GM20431 (cell line): Measurements from ENCODE around the gene METRN.
"Not testable (repeated sequence)": the region's sequence is repeated elsewhere in the genome, so short reads cannot be mapped to it uniquely, and the experiment has no call there.

ENCODE experiments used
- in situ Hi-C: fragments of 300-500 bp; cut with MseI, MboI; formaldehyde crosslinking; loops from one replicate; pipeline ENCODE4 v1.15.0; 2020; ENCODE audit warnings: low sequenced_read_pairs; ENCODE audit not compliant: unreplicated experiment

Gene METRN

DNA sequence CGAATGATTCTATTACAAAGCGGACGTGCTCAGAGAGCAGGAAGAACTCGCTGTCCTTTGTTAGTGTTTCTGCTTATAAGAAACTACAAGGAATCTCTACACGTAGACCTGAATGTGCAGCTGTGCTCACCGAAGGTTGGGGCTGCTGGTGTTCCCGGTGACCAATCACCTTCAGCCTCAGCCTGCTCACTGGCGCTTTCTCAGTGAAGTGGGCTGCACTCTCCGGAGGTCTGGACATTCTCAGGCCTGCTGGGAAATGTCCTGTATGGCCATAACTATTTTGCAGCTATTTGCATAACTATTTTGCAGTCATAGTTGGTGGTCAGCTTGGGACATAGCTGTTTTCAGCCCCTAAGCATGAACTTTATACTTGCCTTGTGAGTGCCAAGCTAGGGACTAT is 35.6 kb downstream of the METRN start:
- in situ Hi-C loops, result no loop called here

DNA sequence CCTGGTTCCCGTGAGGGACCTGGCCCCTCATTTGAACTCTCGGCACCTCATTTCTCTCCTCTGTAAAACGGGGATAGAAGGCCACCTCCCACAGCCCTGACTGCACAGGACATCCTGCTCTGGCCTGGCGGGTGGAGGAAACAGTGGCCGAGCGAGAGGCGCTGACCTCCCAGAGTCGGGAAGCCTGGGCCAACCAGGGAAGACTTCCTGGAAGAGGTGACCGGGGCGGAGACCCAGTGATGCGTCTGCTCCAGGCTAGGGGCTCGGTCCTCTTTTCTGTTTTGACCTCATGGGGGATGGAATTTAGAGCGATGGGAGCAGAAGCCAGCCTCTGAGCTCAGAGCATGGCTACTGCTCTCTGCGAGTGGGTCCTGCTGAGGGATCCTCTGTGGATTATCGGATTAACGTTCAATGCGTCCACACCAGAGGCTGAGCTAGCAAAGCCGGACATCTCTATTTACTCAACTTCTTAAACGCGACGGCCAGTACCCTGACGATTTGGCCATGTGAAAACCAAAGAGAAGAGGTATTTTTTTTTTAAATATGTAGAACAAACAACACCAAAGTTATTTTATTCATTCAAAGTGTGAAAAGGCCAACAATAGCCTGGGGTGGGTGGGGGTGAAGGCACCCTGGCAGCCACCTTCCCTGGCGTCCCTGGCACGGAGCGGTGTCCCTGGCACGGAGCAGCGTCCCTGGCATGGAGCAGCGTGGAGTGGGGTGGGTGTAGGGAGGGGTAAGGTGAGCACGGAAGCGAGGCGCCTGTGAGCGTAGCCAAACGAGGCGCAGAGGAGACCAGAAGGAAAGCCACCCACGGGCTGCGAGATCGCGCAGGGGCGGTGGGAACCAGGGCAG is 36.5 kb downstream of the METRN start:
- in situ Hi-C loops, result no loop called here

DNA sequence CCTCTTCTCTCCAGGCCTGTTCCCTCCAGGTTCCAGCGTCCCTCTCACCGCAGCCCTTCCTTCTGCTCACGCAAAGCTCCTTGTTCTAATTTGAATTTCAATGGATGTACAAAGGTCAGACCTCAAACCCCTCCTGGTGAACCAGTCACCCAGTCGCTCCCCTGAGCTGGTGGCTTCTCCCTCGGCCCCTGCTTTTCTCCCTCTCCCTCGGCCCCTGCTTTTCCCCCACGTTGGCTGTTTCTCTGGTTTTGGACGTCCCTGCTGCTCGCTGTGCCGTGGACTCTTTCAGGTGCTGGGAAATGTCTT is 37.0 kb downstream of the METRN start:
- in situ Hi-C loops, result no loop called here

DNA sequence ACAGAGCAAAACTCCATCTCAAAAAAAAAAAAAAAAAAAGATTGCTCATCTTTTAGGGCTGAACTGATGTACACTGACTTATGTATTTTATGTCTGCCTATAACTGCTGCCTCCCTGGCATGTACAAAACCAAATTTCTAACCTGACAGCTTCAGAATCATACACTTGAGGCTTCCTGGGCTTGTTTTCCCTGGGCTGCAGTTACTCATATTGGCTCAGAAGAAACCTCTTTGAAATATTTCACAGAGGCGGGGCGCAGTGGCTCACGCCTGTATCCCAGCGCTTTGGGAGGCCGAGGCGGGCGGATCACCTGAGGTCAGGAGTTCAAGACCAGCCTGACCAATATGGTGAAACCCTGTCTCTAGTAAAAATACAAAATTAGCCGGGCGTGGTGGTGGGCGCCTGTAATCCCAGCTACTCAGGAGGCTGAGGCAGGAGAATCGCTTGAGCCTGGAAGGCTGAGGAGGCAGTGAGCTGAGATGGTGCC is 39.2 kb downstream of the METRN start:
- in situ Hi-C loops, result not testable (repeated sequence)

DNA sequence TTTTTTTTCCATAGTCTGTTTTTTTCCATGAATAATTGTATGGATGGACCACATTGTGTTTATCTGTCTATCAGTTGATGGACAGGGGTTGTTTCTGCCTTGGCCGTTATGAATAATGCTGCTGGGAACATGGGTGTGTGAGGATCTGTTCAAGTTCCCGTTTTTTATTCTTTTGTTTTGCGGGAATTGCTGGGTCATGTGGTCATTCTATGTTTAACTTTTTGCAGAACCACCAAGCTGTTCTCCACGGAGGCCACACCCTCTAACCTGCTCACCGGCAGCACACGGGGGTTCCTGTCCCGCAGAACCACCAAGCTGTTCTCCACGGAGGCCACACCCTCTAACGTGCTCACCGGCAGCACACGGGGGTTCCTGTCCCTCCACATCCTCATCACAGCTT is 39.7 kb downstream of the METRN start:
- in situ Hi-C loops, result no loop called here

DNA sequence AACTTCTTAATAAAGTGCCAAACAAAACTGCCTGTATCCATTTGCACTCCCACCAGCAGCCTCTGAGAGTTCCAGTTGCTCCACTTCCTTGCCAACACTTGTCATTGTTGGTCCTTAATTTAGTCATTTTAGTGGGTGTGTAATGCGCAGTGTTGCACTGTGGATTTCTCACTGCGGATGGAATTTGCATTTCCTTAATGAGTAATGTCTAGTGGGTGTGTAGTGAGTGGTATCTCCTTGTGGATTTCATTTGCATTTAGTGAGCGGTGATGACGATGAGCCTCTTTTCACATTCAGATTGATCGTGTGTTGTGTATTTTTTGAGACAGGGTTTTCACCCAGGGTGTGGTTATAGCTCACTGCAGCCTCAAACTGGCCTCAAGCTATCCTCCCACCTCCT is 41.5 kb downstream of the METRN start:
- in situ Hi-C loops, result no loop called here

DNA sequence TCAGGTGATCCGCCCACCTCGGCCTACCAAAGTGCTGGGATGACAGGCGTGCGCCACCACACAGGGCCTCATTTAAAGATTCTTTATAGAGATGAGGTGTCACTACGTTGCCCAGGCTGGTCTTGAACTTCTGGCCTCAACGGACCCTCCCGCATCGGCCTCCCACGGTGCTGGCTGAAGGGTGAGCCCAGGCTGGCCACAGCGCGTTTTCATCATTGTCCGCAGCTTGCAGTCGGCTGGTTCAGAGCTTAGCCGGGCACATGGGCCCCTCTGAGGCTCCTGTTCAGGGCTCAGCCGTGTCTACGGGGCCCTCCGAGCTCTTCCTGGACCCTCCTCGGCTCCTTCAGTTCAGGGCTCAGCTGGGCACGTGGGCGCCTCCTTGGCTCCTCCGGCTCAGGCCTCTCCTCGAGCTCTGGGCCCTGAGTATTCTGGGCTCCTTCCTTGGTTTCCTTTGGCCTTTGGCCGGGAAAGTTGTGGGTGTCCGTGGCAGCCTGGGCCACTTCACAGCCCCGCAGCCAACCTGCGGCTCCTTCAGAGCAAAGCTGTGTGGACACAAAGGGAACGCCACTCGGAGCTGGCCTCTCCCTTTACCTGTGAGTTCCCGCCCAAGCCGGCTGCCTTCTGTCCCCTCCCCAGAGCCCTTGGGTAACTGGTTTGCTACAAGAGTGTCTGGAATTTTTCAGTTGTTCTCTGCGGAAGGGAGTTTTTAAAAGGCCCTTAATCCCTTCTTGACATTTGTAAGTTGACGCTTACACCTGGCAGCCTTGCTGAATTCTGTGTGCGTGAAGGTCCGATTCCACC is 44.4 kb downstream of the METRN start:
- in situ Hi-C loops, result no loop called here

DNA sequence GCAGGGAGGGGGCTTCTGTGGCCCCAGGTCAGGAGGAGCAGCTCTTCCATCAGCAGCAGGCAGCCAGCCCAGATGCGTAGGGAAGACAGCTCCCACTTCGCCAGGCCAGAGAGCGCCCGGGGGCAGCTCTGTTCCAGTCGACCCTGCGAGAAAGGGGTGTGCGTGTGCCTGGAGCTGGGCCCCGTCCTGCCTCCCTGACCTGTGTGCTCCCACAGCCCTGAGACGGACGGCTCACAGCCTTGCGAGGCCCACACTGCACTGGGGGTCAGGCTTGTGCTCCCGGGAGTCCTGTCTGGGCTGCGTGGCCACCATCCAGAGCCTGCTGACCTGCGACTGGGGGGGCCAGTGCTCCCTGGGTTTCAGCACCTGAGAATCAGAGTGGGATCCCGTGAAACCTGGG is 45.1 kb downstream of the METRN start:
- in situ Hi-C loops, result no loop called here

DNA sequence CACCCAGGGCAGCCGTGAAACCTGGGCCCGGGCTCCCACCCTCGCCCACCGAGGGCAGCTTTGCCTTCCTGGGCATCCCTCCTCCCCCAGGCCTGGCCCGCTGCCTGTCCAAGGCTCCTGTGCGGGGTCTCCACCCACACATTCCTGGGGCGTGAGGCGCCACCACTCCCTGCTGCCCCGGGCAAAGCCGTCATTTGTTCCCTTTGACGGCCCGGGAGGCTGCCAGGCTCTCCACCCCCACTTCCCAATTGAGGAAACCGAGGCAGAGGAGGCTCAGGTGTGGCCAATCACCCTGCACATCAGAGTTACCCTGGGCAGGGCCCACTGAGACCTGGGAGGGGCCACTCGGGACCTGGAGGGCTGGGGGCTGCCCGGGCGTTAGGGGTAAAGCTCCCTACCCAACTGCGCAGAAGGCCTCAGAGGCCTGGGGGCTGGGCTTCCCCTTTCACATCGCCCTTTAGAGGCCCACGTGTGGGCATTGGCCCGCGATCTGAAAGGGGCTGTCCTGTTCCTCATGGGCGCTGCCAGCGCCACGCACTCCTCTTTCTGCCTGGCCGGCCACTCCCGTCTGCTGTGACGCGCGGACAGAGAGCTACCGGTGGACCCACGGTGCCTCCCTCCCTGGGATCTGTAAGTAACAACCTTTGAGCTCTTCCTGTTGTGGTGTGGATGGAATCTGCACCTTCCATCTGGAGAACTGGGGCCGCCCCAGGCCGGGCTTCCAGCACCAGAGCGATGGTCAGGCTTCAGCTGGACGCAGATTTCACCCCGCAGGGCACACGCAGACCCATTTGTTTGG is 45.8 kb downstream of the METRN start, which contains the start of gene MSLN:
Gene MSLN (plus strand): TSS at position 190 of the 799 bp plus-strand sequence. CDS start 1,947 bp downstream, outside the sequence.
- in situ Hi-C loops, result no loop called here

DNA sequence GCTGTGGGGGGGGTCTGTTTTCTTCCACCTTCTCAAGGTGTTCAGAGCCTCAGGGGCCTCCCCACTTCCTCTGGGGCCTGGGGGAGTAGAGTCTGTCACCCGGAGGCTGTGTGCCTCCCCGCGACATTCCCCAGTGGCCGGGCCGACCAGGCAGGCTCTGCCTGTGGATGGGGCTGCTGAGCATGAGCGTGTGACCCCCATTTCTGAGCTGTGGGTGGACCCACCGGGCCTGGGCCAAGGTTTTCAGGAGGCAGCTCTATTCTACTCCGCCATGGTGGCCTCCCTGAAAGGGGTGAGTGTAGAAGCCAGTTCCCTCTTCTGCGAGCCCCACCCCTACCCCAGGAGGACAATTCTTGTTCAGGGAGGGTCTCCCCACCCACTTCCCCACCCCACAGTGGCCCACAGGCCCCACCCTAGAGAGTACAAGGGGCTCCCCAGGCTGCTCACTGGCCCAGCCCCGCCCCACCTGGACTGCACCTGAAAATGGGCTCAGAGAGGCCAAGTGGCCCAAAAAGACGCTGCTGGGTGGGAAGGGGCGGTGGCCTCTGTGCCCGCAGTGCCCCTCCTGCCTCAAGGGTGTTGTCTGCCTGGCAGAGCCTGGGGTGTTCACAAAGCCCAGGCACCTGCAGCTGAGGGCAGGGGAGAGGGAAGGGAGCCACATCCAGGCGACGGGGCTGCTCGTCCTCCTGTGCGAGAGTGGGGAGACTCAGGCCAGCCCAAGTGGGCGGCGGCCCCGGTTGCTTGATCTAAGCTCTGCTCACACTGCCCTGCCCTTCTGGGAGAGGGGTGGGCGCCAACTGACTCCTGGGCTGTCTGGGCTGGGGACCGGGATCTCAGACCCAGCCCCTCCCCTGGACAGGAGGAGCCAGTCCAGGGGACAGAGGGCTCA is 47.0 kb downstream of the METRN start:
- in situ Hi-C loops, result no loop called here

DNA sequence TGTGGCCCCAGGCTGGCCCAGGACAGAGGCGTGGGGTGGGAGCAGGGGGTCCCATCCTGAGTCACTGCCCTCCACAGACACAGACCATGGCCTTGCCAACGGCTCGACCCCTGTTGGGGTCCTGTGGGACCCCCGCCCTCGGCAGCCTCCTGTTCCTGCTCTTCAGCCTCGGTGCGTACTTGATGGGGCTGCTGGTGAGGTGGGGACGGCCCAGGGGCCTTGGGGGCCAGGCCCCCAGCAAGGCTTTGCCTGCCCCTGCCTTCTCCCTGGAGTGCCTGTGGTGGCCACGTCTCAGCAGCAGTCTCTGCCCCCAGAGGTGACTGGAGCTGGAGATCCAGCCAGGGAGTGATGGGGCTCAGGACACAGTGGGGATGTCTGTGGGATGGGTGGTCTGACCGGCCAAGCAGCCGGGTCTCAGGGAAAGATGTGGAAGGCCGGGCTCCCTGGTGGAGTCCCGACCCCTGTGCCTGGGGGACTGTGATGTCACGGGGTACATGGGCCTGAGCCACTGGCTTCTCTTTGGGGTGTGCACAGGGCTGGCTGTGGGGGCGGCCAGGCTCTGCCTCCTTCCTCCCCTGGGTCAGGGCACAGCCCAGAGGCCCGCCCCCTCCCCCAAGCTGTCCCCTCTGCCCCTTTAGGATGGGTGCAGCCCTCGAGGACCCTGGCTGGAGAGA is 47.8 kb downstream of the METRN start:
- in situ Hi-C loops, result no loop called here

DNA sequence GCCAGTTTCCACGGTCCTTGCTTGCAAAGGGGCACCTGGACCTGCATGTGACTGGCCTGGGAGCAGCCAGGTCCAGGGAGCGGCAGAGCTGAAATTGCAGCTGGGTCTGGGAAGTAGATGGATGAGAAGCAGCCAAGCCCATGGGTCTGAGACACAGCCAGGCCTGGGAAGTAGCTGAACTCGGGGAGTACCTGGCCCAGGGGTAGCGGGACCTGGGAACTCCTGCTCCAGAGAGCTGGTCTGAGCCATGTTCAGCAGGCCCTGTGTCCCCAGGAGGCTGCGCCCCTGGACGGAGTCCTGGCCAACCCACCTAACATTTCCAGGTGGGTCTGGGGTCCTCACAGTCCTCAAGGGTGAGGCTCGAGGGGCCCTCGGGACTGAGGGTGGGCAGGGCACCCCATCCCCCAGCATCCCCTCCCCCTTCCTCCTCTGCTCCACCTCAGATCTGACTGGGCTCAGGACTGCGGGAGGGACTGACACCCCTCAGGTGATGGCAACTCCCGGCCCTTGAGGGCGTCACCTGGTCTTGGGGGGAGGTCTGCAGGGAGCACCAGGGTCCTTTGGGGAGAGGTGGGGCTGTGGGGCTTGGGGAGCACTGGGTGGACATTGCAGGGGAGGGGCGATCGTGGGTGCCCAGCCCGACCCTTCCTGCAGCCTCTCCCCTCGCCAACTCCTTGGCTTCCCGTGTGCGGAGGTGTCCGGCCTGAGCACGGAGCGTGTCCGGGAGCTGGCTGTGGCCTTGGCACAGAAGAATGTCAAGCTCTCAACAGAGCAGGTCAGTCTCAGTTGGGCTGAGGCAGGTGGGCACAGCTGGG is 48.7 kb downstream of the METRN start:
- in situ Hi-C loops, result no loop called here

DNA sequence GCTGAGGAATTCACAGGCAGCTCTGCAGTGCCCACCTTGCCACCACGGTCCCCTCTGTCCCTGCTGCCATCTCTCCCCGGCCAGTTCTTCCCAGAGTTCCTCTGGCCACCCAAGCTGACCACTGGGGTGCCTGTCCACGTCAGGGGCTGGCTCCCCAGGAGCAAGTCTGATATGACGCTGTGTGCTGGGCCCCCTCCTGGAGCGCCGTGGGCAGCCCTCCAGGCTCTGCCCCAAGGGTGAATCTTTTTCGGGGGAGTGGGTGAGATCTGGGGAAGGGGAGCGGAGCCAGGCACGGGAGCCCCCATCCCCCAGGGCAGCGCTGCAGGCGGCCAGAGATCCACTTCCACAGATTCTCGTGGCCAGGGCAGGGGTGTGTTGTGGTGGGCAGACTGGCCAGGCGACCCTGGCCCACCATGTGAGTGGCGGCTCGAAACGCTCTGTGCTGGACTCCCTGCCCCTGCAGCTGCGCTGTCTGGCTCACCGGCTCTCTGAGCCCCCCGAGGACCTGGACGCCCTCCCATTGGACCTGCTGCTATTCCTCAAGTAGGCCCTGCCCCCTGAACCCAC is 49.3 kb downstream of the METRN start:
- in situ Hi-C loops, result no loop called here

DNA sequence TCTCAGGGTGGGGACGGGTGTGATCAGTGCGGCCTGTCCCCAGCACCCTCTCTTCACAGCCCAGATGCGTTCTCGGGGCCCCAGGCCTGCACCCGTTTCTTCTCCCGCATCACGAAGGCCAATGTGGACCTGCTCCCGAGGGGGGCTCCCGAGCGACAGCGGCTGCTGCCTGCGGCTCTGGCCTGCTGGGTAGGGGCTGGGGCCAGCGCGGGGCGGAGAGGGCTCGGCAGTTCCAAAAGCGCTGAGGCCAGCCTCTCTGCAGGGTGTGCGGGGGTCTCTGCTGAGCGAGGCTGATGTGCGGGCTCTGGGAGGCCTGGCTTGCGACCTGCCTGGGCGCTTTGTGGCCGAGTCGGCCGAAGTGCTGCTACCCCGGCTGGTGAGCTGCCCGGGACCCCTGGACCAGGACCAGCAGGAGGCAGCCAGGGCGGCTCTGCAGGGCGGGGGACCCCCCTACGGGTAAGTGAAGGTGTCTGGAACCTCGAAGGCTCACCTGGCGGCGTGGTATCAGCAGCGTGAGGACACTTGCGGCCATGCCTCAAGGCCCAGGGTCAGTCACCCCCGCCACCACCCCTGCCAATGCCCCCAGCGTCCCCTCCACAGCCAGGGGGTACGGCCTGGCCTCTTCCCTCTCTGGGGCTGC is 50.0 kb downstream of the METRN start:
- in situ Hi-C loops, result no loop called here

DNA sequence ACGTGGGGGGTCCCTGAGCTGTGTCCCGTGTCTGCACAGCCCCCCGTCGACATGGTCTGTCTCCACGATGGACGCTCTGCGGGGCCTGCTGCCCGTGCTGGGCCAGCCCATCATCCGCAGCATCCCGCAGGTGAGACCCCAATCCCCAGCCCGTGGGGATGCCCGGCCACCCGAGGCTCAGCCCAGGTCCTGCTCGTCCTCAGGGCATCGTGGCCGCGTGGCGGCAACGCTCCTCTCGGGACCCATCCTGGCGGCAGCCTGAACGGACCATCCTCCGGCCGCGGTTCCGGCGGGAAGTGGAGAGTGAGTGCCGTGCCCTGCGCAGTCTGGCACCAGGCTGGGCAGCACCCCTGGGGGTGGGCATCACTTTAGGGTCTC is 50.6 kb downstream of the METRN start:
- in situ Hi-C loops, result no loop called here

DNA sequence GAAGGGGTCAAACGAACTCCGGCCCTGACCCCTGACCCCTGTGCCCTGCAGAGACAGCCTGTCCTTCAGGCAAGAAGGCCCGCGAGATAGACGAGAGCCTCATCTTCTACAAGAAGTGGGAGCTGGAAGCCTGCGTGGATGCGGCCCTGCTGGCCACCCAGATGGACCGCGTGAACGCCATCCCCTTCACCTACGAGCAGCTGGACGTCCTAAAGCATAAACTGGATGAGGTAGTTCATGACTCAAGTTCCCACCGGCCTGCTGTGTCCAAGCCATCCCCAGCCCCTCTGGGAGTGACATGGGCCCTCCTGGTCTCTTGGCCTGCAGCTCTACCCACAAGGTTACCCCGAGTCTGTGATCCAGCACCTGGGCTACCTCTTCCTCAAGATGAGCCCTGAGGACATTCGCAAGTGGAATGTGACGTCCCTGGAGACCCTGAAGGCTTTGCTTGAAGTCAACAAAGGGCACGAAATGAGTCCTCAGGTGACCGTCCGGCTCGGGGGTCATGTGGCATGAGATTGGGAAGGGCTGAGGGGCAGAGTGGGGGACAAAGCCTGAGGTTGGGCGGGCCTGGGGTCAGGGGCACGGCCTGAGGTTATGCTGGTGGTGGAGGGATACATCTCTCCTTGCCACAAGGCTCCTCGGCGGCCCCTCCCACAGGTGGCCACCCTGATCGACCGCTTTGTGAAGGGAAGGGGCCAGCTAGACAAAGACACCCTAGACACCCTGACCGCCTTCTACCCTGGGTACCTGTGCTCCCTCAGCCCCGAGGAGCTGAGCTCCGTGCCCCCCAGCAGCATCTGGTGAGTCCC is 51.3 kb downstream of the METRN start:
- in situ Hi-C loops, result no loop called here
